CD4-positive, alpha-beta T cell treated with Interferon gamma for 1 hour (primary cell): ENCODE results near the gene TMBIM1.
A peak's percentile ranks its signal among the peaks of the same experiment; 100 is the strongest.

ENCODE experiments used
- DNase-seq: peaks from one replicate; pipeline ENCODE4 v3.0.0-alpha.2; 2020

TMBIM1 gene

GRCh38 chr2:218271487-218271797 is 20.9 kb downstream of the TMBIM1 start:
- DNase-seq: no peak

DNA sequence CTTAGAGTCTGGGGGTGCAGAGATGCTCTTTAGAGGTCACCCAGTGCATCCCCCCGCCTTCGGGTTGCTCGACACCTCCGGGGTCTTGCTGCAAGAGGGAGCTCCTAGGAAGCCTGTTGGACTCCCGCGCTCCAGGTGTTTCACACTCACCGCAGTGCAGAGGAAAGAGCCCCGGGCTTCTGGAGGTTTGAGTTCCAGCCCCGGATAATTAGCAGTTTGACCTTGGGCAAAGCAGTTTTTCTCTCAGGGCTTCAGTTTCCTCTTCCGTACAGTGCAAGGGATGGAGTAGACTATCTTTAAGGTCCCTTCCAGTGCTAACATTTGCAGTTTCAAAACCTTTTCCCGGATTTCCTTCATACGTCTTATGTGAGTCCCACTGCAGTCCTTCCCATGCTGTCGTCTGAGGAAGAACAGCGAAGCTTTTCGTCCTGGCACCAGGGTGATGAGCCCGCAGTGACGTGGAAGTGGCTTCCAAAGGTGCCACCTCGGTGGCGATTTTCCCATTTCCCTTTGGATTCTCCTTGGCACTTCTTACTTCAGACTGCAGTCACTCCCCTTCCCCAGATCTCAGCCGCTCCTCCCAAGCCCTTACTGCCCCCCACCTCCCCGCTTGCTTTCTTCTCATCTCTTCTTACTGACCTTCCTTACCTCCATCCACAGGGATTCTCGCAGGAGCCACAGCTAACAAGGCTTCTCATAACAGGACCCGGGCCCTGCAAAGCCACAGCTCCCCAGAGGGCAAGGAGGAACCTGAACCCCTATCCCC is 21.4 kb downstream of the TMBIM1 start:
- DNase-seq: no peak

DNA sequence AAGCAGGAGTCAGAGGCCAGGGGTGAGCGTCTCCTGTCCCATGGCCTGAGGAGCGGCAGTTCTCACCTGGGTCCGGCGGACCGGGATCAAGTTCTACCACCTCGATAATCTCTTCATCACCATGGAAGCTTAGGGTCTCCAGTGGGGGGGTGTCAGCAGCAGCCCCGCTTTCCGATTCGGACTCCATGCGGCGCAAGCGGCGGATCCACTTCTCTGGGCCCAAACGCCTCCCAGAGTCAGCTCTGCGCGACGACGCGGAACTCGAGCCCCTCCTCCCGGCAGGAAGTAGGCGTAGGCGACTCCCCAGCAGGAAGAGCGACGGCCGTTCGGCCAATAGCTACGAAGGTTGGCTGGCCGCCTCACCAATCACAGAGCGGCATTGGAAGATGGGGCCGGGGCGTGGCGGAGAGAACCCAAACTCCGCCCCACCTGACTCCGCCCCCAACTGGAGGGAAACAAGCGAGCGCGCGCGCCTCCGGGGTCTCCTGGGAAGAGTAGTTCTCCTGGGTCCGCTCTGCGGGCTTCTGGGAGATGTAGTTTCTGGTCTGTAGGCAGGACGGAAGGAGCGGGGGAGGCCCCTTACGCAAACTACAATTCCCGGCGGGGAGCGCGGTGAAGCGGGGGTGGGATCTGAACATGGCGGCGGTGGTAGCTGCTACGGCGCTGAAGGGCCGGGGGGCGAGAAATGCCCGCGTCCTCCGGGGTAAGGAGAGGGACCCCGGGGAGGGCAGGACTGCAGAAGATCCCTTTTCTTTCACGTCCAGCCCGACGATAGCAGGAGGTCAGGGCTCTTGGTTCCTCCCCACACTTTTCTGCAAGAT is 22.2 kb downstream of the TMBIM1 start, which contains the start of the genes AAMP and PNKD:
Gene AAMP (minus strand): TSS at position 238 of the 821 bp plus-strand sequence. CDS start 51 bp downstream, at position 187.
Gene PNKD (plus strand): TSS at position 620 of the 821 bp plus-strand sequence. CDS start 17 bp downstream, at position 637.
- peak; percentile 100 for DNase-seq

DNA sequence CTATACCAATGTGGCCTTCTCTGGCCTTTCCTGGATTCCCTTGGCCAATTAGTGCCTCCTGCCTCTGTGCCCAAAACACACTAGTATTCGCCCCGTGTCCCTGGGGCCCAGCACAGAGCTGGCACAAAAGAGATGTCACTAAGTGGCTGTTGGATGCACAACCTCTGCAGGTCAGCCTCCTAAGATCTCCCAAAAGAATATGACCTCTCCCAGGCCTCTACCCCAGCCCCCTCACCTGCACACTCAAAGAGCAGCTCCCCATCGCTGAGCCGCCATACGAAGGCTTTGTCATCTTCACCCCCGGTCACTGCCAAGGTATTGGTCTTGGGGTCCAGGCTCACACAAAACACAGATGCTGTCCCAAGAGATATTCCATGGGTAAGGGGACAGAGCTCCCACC is 25.0 kb downstream of the TMBIM1 start:
- no peak for DNase-seq

DNA sequence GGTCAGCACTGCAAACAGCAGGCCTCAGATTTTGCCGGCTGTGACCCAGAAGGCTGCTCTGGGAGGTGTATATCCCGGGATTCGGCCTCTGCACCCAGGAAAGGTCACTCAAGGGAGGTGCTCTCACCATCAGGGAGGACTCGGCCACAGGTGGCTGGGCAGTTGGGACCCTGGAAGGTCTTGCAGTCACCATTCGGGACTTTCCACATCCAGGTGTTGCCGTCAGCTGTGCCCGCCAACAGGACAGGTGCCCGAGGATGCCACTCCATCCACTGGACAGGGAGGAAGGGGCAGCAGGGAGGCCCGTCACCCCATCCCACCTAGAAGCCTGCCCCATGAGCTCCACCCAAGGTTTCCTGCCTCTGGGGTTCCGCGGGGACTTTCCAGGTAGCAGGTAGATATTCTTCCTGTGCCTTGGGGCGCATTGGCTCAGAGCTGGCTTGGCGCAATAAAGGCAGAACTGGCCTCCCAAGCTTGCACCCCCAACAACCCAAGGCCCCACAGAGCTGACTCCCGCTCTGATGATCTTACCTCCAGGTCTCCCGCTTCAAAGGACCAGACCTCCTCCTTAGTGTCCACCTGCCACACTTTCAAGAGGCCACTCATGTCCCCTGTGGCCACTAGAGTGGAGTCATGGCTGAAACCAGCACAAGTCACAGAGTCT is 25.9 kb downstream of the TMBIM1 start:
- no peak for DNase-seq

GRCh38 chr2:218265626-218266025 is 26.7 kb downstream of the TMBIM1 start:
- DNase-seq: no peak

GRCh38 chr2:218264773-218265561 is 27.3 kb downstream of the TMBIM1 start:
- no peak for DNase-seq

DNA sequence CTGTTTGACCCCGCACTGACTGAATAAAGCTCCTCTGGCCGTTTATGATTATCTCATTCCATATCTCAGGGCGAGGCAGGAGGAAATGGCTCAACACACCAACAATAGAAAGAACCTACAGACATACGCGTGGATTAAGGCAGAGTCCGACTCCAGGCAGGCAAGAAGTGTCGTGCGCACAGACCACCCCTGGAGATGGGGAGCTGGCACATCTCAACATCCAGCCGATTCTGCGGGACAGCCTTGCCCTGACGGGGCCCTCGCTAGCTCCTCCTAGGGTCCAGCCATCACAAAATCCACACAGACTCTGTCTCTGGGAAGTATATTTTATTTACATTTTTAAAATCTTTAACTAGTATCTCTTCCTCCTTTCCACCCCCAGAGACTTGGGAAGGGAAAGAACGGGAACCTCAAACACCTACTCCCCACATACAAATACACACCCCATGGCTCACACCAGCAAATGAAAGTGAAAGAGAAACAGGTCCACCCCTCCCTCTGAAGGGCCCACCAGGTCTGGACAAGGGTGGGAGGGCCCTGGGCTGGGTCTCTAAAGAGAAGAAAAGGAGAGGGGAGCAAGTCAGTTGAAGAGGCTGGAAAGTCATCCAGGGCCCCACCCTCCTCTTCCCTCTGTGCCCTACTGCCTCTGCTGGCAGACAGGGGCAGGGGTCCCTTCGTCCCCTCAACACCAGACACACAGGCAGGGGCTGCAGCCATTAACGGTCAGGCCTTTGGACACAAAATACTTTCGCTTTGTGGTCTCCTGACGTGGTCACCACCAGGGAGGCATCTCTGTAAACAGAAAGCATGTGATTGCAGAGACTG is 28.3 kb downstream of the TMBIM1 start:
- no peak for DNase-seq

- no peak for DNase-seq
Measured at GRCh38 chr2:218262631-218263586, 29.4 kb downstream of the TMBIM1 start.

- no peak for DNase-seq
Measured at GRCh38 chr2:218262237-218262600, 30.1 kb downstream of the TMBIM1 start.

GRCh38 chr2:218261423-218262236 is 30.7 kb downstream of the TMBIM1 start:
- no peak for DNase-seq

DNA sequence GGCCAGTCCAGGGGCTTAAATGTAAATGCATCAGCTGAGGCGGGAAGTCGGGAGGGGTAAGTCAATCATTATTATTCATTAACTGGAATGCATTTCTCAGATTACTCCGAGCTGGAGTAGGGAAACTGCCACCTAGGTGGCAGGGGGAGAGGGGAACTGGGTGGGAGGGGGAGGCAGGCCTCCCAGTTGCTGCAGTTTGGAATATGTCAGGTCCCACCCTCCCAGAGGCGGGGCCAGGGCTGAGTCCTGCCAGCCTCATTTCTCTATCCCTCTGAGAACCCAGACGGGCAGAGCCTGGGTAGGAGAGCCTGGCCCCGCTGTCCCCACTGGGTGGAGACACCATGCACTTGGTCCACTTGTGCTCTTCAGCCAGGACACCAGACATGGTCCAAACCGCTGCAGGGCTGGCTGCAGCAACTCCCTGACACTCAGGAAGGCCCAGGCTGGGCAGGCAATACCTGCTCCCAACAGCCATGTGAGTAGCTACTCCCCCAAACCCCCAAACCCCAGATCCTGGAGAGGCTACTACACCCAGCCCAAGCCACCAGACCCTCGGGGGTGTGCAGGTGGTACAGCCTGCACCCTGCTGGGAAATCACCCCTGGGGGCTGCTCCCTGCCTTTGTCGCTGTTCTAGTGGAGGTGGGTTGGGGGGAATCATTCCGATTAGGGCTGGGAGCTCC is 31.4 kb downstream of the TMBIM1 start, which contains the start of gene GPBAR1:
Gene GPBAR1 (plus strand): TSS at position 274 of the 681 bp plus-strand sequence. CDS start 1,710 bp downstream, outside the sequence.
- no peak for DNase-seq

DNA sequence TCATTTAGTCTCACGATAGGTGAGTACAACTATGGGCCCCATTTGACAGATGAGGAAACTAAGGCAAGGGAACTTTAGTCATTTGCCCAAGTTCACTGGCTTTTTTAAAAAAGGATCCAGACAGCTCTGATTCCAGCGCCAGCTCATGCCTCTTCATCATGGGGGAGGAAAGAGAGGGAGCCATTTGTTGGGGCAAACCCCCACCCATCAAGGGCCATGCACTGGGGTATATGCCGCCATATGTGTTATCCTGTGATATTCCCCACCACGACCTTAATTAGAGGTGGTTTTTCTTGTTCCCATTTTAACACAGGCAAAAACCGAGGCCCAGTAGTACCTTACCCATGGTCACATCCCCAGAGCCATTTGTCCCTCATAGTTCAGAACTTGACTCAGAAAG is 32.1 kb downstream of the TMBIM1 start:
- no peak for DNase-seq

GRCh38 chr2:218259099-218259961 is 33.0 kb downstream of the TMBIM1 start:
- DNase-seq: no peak

GRCh38 chr2:218257390-218257981 is 34.8 kb downstream of the TMBIM1 start:
- peak; percentile 67 for DNase-seq

GRCh38 chr2:218256612-218257350 is 35.5 kb downstream of the TMBIM1 start:
- no peak for DNase-seq

DNA sequence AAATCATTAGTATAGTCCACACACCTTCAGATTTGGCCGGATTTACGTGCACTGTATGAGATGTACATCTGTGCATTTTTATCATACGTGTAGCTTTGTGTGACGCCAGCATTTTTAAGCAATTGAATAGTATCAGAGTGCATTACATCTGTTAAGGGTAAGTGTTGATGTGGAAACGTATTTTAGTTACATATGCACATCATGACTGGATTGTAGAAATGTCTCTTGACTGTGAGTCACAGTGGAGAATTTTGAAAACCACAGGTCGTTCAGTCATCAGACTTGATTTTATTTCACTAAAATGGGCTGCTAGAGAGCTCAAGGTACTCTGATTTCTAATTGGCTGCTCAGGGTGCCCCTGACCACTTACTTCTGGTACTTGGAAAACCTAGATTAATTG is 36.9 kb downstream of the TMBIM1 start:
- DNase-seq: no peak
